Panc1 (cell line): ENCODE results near the gene FAM174C. TPM values are rescaled to one million over a fixed set of nuclear protein-coding genes. Genes with fewer than 3 reads are reported as not detected.

Source experiments
- ATAC-seq: fragments of 200-7000 bp; cut with Tn5 transposase; 2 replicates; pipeline ENCODE4 v1.9.1; 2020; ENCODE audit warnings: mild to moderate bottlenecking, moderate library complexity
- BruUV-seq: library from RNA; stranded (reverse); fragments of 400-500 nt; replicated peaks from 2 replicates; lab custom pipeline; 2021; lab: Mats Ljungman, UMichigan
- CTCF ChIA-PET: fragments of 300-600 bp; sonication (Branson Sonifier 250); formaldehyde crosslinking; loops from one replicate; lab custom pipeline; 2022; ENCODE audit warnings: antibody characterized with exemption; lab: Charles Lee
- POLR2A ChIA-PET: fragments of 300-600 bp; sonication (Branson Sonifier 250); formaldehyde crosslinking; loops from one replicate; lab custom pipeline; 2022; ENCODE audit warnings: antibody characterized with exemption; lab: Charles Lee
- DNase-seq: peaks from one replicate; pipeline ENCODE4 v3.0.0-alpha.2; 2010; ENCODE audit warnings: low read depth, low spot score
- H3K27ac ChIP-seq: 2 replicates; pipeline ENCODE4 v1.5.1; 2011; ENCODE audit warnings: mild to moderate bottlenecking, low read length, inconsistent platforms
- H3K27me3 ChIP-seq: fragments of 200-500 bp; sonication (Bioruptor generic); 2 replicates; pipeline ENCODE4 v1.6.0; 2014; ENCODE audit warnings: low read length, inconsistent platforms; ENCODE audit not compliant: control insufficient read depth, insufficient read depth
- H3K36me3 ChIP-seq: fragments of 200-500 bp; sonication (Bioruptor generic); 2 replicates; pipeline ENCODE4 v1.5.1; 2014; ENCODE audit warnings: inconsistent platforms, mild to moderate bottlenecking, low read length, moderate library complexity; ENCODE audit not compliant: control insufficient read depth, insufficient read depth
- H3K4me1 ChIP-seq: 2 replicates; pipeline ENCODE4 v1.5.1; 2011; ENCODE audit warnings: inconsistent platforms, mild to moderate bottlenecking, low read length, moderate library complexity; ENCODE audit not compliant: control insufficient read depth, insufficient read depth
- H3K4me3 ChIP-seq, 2 experiments: 2 replicates each; pipeline ENCODE4 v1.5.1; 2011 to 2012; ENCODE audit warnings: low read depth in 2 of 2, low read length in 2 of 2, mild to moderate bottlenecking in 2 of 2, inconsistent platforms in 1 of 2, moderate library complexity in 1 of 2
- H3K9me3 ChIP-seq: fragments of 200-500 bp; sonication (Bioruptor generic); 2 replicates; pipeline ENCODE4 v1.5.1; 2014; ENCODE audit warnings: low read depth, mild to moderate bottlenecking, inconsistent platforms, low read length, moderate library complexity; ENCODE audit not compliant: control insufficient read depth, insufficient read depth
- CTCF ChIP-seq: fragments of 450-650 bp; IDR thresholded peaks from 2 replicates; pipeline ENCODE4 v1.5.1; 2017; ENCODE audit warnings: mild to moderate bottlenecking
- POLR2AphosphoS5 ChIP-seq: IDR thresholded peaks from 2 replicates; pipeline ENCODE4 v1.6.1; 2012; ENCODE audit warnings: mild to moderate bottlenecking, low read depth, low read length, moderate library complexity
- REST ChIP-seq, 2 experiments: IDR thresholded peaks; 2 replicates each; pipeline ENCODE4 v1.6.1; 2011 to 2012; ENCODE audit warnings: low read depth in 2 of 2, control low read depth in 1 of 2, low read length in 1 of 2, mild to moderate bottlenecking in 1 of 2, moderate library complexity in 1 of 2; ENCODE audit not compliant: insufficient read depth in 1 of 2
- SIN3A ChIP-seq: IDR thresholded peaks from 2 replicates; pipeline ENCODE4 v1.6.1; 2012; ENCODE audit warnings: low read depth, mild to moderate bottlenecking, low read length, moderate library complexity, borderline replicate concordance; ENCODE audit not compliant: insufficient read depth
- TCF7L2 ChIP-seq: IDR thresholded peaks from 2 replicates; pipeline ENCODE4 v1.6.1; 2011; ENCODE audit warnings: mild to moderate bottlenecking, low read depth, low read length, inconsistent platforms
- in situ Hi-C: cut with HindIII; loops from 2 replicates; pipeline ENCODE4 v1.10.0; 2016; ENCODE audit warnings: low sequenced_read_pairs, low pct_unique_long_range_greater_than_20kb
- intact Hi-C: fragments of 100-400 bp; cut with micrococcal nuclease; formaldehyde crosslinking; loops from one replicate; pipeline ENCODE4 v1.10.0; 2022; ENCODE audit not compliant: unreplicated experiment
- total RNA-seq: library from RNA; stranded (reverse); gene quantifications from one replicate; pipeline ENCODE4 v1.2.1, GENCODE V29; 2021; ENCODE audit not compliant: unreplicated experiment

Gene FAM174C
- total RNA-seq, 1 experiment from 2014 or later = 133 TPM

GRCh38 chr19:1288833-1289685 lies 13.7 kb downstream of the FAM174C start:
- no peak for TF ChIP-seq POLR2AphosphoS5
- TF ChIP-seq SIN3A = no peak
- no peak for TF ChIP-seq TCF7L2
- no peak for TF ChIP-seq REST (IDR thresholded peaks at IDR 0.05; ENCODE audit: insufficient read depth in 1 of 2, low read depth in 2 of 2, low read length in 1 of 2)
- TF ChIP-seq CTCF = no peak
- intact Hi-C loops = no loop called here
- Histone ChIP-seq H3K4me1 (peaks cover 16% of the 10 kb centered on the region), H3K27me3 (no peaks in the 10 kb centered on the region), H3K27ac (no peak overlapping the region), H3K4me3 (no peak overlapping the region), H3K36me3 (no peaks in the 10 kb centered on the region), H3K9me3 (no peaks in the 10 kb centered on the region)
- POLR2A ChIA-PET = no interaction called here
- BruUV-seq = no TSS peak
- CTCF ChIA-PET = no interaction called here
- DNase-seq = no peak
- in situ Hi-C loops = no loop called here
- ATAC-seq = no peak

- H3K27me3 ChIP-seq = no peaks in the 10 kb centered on the region
- intact Hi-C loops = no loop called here
- CTCF ChIA-PET = no interaction called here
Measured at GRCh38 chr19:1289686-1290025, 14.3 kb downstream of the FAM174C start.

More at GRCh38 chr19:1289686-1290025, 14.3 kb downstream of the FAM174C start:
- BruUV-seq = no TSS peak
- no peak overlapping the region for H3K27ac ChIP-seq
- ATAC-seq (no peak), DNase-seq (no peak)
- POLR2A ChIA-PET = no interaction called here
- peaks cover 16% of the 10 kb centered on the region for H3K4me1 ChIP-seq
- TF ChIP-seq SIN3A (no peak), CTCF (no peak), TCF7L2 (no peak)
- in situ Hi-C loops = no loop called here
- H3K4me3 ChIP-seq = no peak overlapping the region
- no peaks in the 10 kb centered on the region for H3K9me3 ChIP-seq
- H3K36me3 ChIP-seq = no peaks in the 10 kb centered on the region
